Stimulated activated CD4-positive, alpha-beta T cell treated with anti-CD3 and anti-CD28 coated beads, Interleukin-12 subunit alpha, Interleukin-12 subunit beta, amount 100 ng/mL, for 4 hours (primary cell): ENCODE data around the gene DMRTB1.

Experiments
- DNase-seq: peaks from one replicate; pipeline ENCODE4 v3.0.0-alpha.2; 2020

Gene DMRTB1

GRCh38 chr1:53438427-53439336 lies 20.5 kb upstream of the DMRTB1 start:
- DNase-seq, result no peak

DNA sequence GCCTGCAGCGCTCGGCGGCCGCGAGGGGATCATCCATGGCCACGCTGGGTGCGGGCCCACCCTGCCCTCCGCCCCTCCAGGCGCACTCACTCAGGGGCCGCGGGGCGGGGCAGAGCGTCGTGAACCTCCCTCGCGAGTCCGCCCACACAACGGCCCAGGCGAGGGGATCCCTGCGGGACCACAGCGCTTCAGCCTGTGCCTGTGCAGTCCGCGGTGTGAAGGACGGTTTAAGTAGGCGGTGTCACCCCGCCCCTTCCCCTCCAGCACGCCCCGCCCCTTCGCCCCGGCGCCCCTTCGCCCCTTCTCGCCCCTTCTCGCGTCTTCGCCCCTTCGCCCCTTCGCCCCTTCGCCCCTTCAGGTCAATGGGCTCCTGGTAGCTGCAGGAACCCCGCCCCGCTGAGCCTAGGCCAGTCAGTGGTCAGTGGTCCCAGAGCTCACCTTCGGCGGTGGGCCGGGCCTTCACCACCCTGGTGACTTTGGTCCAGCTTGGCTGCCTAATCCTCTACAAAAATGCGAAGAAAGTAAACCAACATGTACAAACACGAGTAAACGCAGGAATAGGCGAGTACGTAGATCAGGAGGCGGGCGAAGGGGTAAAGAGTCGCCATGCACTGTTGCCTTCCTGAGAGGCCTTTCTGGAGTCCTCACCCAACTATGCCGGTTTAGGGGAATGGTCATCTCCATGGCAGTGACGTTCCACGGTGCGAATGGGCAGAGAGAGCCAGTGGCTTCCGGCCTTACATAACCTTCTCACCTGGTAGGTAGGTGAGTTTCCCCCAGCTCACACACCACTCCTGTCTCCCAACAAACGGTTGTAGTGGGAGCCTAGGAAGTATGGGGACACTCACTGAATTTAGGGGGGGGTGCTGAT lies 19.6 kb upstream of the DMRTB1 start:
- no peak for DNase-seq

- DNase-seq, result no peak
These were observed 18.6 kb upstream of the DMRTB1 start for GRCh38 chr1:53440633-53441032.

- no peak for DNase-seq
These were observed 16.9 kb upstream of the DMRTB1 start for GRCh38 chr1:53442299-53442698.

DNA sequence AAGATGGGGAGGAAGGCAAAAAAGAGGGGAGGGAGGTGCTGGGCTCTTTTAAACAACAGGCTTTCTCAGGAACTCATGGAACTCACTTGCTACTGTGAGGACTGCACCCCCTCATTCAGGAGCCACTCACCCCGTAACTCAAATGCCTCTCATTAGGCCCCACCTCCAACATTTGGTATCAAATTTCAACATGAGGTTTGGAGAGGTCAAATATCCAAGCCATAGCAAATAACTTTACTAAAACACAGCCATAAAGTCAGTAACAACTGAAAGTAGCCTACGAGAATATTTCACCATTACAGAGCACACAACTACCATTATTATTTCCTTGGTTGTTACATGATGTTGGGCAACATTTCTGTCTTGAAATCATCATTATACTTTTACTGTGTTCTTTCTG lies 13.1 kb upstream of the DMRTB1 start:
- DNase-seq, result no peak

DNA sequence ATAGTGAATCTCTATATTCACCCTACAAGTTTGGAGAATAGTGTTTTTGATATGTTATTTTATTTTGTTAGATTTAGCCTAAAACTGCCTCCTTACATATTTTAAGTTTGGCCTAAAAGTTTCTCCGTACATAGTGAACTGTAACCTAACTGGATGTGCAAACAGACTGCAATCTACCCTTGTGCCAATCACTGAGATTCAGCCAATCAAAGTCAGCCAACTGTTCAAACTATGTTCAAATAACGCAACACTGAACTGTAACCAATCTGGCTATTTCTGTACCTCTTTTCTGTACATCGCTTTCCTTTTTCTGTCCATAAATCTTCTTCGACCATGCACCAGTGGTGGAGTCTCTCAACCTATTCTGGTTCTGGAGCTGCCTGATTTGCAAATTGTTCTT lies 11.8 kb upstream of the DMRTB1 start:
- DNase-seq, result no peak

DNA sequence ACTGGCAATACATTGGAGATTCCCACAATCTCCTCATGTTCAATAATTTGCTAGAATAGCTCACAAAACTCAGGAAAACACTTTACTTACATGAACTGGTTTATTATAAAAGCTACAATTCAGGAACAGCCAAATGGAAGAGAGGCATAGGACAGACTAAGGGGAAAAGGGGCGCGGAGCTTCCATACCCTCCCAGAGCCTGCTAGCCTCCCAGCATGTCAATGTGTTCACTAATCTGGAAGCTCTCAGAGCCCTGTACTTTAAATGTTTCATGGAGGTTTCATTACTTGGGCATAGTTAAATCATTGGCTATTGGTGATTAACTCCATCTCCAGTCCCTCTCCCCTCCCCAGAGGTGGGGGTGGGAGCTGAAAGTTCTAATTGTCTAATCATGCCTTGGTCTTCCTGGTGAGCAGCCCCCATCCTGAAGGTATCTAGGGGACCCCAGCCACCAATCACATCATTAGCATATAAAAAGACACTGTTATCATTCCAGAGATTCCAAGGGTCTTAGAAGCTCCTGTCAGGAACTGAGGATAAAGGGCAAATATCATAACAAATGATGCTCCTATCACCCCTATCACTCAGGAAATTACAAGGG lies 10.9 kb upstream of the DMRTB1 start:
- DNase-seq, result no peak

DNA sequence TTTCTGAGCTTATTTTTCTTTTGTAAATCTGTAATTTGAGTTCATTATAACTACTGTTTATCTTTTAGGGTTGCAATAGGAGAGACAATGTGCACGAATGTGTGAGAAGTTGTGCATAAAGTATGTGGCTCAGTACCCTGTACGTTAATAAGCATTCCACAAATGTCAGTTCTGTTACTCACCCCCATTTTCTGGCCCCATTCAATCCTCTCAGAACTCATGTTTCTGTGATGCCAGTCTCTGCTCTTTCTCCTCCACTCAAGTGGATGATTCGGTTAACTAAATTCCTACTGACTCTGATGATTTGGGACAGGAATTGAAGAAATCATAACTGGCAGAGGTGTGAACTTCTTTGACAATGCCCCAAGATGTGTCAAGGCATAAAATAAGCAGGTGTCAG lies 10.2 kb upstream of the DMRTB1 start:
- DNase-seq, result no peak

DNA sequence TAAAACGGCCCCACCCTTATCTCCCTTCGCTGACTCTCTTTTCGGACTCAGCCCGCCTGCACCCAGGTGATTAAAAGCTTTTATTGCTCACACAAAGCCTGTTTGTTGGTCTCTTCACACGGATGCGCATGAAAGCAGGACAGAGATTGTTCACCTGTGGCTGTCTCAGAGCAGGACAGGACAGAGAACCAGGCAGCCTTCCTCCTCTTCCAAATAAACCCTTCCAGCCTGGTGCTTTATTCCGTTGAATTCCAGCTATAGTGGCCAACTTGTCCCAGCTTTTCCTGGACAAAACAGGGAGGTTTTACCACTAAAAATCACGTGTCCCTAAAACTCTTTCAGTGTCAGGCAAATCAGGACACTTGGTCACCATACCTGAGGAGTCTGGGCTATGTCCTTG lies 9.5 kb upstream of the DMRTB1 start:
- DNase-seq, result no peak

DNA sequence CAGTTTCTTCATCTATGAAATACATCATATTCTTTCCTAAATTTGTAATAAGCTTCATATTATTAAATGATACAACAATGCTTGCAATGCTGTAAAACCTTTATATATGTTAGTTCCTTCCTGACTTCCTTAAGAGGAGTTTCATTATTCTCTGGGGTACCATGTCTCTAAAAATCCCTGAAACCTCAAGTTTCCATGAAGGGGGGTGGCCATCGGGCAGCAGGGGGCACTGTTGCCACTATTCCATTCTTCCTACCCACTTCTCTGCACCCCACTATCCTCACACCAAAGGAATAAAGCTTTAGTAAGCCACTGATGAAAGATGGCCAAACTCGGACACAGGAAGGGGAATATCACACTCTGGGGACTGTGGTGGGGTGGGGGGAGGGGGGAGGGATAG lies 9.0 kb upstream of the DMRTB1 start:
- DNase-seq, result no peak

DNA sequence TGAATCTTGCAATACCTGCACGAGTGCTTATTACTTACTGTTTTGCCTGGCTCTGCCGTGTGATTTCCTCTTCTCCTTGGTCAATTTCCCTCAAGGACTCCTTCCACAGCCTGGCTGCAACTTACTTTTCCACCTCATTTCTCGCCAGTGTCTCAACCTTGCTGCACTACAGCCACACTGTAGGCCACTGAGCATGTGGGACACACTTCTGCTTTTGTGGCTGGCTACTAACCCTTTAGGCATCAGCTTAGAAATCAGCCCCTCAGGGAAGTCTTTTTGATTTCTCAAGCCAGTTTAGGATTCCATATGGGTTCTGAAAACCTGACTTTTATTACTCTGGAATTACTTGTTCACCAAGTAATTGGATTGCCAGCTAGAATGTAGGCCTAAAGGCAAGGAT lies 5.2 kb upstream of the DMRTB1 start:
- DNase-seq, result no peak

- DNase-seq, result no peak
These were observed 3.7 kb upstream of the DMRTB1 start for GRCh38 chr1:53455364-53455991.

- DNase-seq, result no peak
These were observed 565 bp upstream of the DMRTB1 start for GRCh38 chr1:53458634-53459033.

DNA sequence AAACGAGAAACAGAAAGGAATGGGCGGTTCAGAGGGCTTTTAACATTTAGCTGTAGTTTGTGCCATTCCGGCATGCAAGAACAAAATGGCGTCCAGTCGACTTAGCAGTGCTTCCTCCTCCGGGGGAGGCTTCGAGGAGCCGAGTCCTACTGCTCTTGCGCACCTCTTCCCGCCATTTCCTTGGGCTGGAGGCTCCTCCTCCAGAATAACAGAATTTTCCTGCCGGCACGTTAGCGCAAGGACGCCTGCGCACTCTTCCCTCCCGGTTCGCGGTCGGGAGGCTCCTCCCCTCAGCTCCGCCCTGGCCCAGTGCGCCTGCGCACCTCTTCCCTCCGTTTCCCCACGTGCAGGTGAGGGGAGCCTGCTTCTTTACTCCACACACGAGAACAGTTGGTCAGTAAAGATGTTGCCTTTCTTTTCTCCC lies 1.0 kb downstream of the DMRTB1 start:
- DNase-seq, result no peak

DNA sequence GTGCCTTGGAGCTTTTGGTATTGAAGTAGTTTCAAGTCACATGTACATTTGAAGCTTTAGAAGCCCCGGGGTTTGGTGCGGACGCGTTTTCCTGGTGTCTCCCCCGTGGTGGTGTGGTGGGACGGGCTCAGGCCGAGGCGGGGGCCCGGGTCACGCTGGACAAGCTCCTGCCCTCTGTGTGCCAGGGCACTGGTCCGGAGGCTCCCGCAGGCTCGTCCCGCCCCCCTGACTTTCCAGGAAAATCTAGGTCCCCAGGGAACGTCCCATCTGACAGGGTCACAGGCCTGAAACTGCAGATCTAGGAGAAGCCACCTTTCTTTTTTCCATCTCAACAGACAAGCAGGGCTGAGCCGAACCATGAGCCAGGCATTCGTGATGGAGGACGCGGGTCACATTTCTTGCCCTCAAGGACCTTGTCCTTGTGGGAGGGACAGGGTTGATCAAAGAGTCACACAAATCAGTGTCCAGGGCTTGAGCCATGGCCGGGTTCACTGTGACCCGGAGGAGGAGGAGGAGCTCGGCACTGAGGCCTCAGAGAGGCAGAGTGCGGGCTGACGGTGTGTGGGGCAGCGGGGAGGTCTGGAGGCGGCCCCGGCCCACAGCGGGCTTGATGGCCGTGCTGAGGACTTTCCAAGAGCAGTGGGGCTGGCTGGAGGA lies 1.6 kb downstream of the DMRTB1 start:
- DNase-seq, result no peak

GRCh38 chr1:53461323-53462044 lies 2.3 kb downstream of the DMRTB1 start:
- no peak for DNase-seq

- DNase-seq, result no peak
These were observed 3.0 kb downstream of the DMRTB1 start for GRCh38 chr1:53462193-53462592.

GRCh38 chr1:53462769-53463501 lies 3.7 kb downstream of the DMRTB1 start:
- no peak for DNase-seq

DNA sequence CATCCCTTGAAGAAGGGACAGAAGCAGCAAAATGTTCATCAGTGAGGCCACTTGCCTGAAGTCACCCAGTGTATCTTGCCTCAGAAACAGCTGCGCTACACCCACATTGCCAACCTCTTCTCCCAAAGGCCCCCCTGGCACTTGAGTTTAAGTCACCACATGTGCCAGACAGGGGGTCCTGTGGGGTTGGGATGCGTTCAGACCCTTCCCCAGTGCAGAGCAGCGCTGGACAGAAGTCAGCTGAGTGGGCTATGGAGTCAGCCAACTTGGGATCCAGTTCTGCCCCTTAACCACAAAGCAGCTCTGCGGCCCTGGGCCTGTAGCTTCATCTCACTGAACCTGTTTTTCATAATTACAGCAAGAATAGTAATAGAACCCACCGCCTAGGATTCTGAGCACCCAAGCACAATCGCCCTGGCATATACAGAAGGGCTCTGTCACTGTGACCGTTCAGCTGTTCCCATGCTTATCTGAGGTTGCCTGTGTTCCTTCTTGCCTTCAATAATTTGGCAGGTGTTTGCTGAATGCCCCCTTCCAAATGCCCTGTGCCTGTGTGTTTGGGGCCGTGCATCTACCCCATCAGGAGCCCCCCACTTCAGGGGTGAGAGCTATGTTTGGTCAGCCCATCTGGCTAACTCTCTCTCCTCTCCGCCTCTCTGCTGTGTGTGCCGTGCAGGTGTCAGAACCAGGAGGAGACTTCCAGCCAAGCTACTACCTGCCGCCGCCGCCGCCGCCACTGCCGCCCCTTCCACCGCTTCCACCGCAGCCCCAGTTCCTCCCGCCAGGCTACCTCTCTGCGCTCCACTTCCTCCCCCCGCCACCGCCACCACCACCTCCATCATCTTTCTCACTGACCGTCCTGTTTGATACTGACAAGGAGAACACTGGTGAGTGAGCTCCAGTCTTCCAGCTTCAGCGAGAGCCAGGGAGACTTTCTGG lies 5.0 kb downstream of the DMRTB1 start:
- no peak for DNase-seq
